Measurements from ENCODE around the gene KIAA1614.

Gene KIAA1614

GRCh38 chr1:180927348-180927747, 14.7 kb downstream of the KIAA1614 start:
- DNase-seq: no peak

GRCh38 chr1:180927841-180928240, 15.1 kb downstream of the KIAA1614 start:
- DNase-seq: no peak

GRCh38 chr1:180928331-180929230, 15.9 kb downstream of the KIAA1614 start:
- DNase-seq: no peak

- no peak for DNase-seq
Measured at GRCh38 chr1:180929389-180929788, 16.7 kb downstream of the KIAA1614 start.

GRCh38 chr1:180930687-180931086, 18.0 kb downstream of the KIAA1614 start:
- DNase-seq: no peak

GRCh38 chr1:180931529-180931928, 18.8 kb downstream of the KIAA1614 start:
- no peak for DNase-seq

GRCh38 chr1:180932378-180932777, 19.7 kb downstream of the KIAA1614 start:
- no peak for DNase-seq

- no peak for DNase-seq
Measured at GRCh38 chr1:180933141-180933540, 20.4 kb downstream of the KIAA1614 start.

GRCh38 chr1:180934563-180934962, 21.9 kb downstream of the KIAA1614 start:
- no peak for DNase-seq

GRCh38 chr1:180935326-180936109, 22.8 kb downstream of the KIAA1614 start:
- no peak for DNase-seq

GRCh38 chr1:180936110-180937011, 23.7 kb downstream of the KIAA1614 start:
- no peak for DNase-seq

GRCh38 chr1:180937012-180937372, 24.3 kb downstream of the KIAA1614 start:
- DNase-seq: no peak

- no peak for DNase-seq
Measured at GRCh38 chr1:180937624-180938225, 25.0 kb downstream of the KIAA1614 start.

GRCh38 chr1:180939073-180939710, 26.5 kb downstream of the KIAA1614 start:
- DNase-seq: no peak

- no peak for DNase-seq
Measured at GRCh38 chr1:180939711-180940103, 27.0 kb downstream of the KIAA1614 start.

- no peak for DNase-seq
Measured at GRCh38 chr1:180940445-180940844, 27.7 kb downstream of the KIAA1614 start.

- no peak for DNase-seq
Measured at GRCh38 chr1:180941518-180942275, 29.0 kb downstream of the KIAA1614 start.

- no peak for DNase-seq
Measured at GRCh38 chr1:180945151-180945550, 32.5 kb downstream of the KIAA1614 start.

GRCh38 chr1:180945551-180945950, 32.9 kb downstream of the KIAA1614 start:
- no peak for DNase-seq

- DNase-seq: no peak
Measured at GRCh38 chr1:180946056-180946455, 33.4 kb downstream of the KIAA1614 start.

Data from activated effector memory CD4-positive, alpha-beta T cell treated with anti-CD3 and anti-CD28 coated beads, Interleukin-2, amount 50 U/mL, for 16 hours (primary cell).